SU-DHL-6 (cell line): Measurements from ENCODE around the gene ACADSB.

Experiments used
- EZH2phosphoT487 ChIP-seq: fragments of 200-600 bp; sonication (generic), shearing (Covaris generic); conservative IDR thresholded peaks from 2 replicates; pipeline ENCODE4 v1.6.1; 2018; ENCODE audit warnings: mild to moderate bottlenecking, antibody characterized with exemption, low read length, moderate library complexity, mixed read lengths
- TF ChIP-seq, protein P1 (sequence below): fragments of 200-600 bp; sonication (generic); IDR thresholded peaks from one replicate; pipeline ENCODE4 v1.5.1; 2017; ENCODE audit warnings: antibody characterized with exemption, mild to moderate bottlenecking, low read length, moderate library complexity; ENCODE audit not compliant: insufficient read depth, poor library complexity, severe bottlenecking

DNA sequence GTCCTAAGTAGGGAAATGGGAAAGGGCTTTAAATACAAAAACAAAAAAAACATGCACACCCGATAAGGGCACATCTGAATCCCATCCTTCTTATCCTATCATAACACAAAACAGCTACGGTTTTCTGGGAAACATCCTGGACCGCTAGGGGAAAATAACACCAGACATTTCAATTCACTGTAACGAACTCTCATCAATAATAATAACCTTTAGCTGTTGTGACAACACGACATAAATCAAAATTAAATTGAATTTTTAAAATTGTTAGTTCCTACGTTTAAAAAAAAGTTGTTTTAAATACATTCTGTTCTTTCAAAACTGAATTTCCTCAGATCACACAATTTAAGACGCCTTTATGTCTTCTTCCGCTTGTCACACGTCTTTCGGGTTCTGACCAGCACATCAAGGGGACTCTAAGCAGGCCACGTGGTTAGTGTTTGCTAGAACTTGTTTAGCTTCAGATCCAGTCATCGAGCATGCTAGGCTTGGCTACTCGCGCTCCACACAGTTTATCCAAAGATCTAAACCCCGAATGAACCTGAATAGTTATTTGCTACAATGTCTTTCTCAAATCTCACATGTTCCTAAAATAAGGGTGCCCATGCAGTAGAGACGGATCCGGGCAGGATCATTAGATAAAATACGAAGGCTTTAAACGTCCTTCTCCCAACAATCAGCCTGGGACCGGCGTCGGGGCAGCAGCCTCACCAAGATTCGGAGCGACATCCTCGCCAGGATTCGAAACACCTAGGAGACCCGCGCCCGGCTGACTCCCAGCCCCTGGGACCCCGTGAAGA lies 1.1 kb upstream of the ACADSB start:
- TF ChIP-seq, protein P1, sequence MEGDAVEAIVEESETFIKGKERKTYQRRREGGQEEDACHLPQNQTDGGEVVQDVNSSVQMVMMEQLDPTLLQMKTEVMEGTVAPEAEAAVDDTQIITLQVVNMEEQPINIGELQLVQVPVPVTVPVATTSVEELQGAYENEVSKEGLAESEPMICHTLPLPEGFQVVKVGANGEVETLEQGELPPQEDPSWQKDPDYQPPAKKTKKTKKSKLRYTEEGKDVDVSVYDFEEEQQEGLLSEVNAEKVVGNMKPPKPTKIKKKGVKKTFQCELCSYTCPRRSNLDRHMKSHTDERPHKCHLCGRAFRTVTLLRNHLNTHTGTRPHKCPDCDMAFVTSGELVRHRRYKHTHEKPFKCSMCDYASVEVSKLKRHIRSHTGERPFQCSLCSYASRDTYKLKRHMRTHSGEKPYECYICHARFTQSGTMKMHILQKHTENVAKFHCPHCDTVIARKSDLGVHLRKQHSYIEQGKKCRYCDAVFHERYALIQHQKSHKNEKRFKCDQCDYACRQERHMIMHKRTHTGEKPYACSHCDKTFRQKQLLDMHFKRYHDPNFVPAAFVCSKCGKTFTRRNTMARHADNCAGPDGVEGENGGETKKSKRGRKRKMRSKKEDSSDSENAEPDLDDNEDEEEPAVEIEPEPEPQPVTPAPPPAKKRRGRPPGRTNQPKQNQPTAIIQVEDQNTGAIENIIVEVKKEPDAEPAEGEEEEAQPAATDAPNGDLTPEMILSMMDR = no peak
- TF ChIP-seq EZH2phosphoT487 = no peak
